HG03432 (cell line): Measurements from ENCODE around the gene C2CD2.
"Not testable (repeated sequence)": the region's sequence is repeated elsewhere in the genome, so short reads cannot be mapped to it uniquely, and the experiment has no call there.

Experiments
- ATAC-seq: cut with Tn5 transposase; IDR thresholded peaks from one replicate; pipeline ENCODE4 v1.9.1; 2021; ENCODE audit warnings: mild to moderate bottlenecking, moderate library complexity; ENCODE audit not compliant: unreplicated experiment

The C2CD2 gene

DNA sequence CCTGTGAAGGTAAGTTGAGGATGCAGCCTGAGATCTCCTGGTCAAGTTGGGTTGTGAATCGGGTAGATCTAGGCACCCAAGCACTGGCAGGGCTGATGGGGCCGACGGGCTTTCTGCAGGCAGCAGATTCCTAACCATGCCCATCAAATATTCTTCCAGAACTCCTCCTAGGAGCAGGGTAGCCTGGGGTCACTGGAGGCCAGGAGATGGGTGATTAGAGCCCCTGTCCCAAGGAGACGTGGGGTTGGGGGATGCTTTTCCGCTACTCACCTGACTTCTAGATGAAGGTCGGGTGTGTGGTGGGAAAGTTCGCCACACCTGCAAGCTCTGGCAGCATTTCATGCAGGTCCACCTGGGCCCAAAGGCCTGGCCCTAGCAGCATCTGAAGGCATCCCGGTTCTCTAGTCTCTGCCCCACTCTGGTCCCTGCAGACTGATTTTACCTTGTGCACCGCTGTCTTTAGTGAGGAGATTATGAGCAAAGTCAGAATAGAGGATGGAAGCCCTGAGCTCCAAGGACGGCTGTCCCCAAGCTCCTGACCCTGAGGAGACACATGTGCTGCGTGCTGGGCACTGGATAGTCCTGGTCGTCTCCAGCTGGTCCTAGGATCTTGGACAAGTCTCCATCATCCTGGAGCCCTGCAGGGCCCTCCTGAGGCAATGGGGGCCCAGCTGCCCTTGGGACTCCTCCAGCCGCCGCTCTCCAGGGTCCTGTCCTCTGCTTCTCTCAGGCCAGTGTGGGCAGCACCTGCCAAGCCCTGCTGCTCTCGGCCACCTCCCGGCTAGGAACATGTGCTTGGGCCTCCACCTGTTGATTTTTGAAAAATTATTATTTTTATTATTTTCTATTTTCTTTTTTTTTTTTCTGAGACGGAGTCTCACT, 21.8 kb upstream of the C2CD2 start:
- no peak for ATAC-seq

DNA sequence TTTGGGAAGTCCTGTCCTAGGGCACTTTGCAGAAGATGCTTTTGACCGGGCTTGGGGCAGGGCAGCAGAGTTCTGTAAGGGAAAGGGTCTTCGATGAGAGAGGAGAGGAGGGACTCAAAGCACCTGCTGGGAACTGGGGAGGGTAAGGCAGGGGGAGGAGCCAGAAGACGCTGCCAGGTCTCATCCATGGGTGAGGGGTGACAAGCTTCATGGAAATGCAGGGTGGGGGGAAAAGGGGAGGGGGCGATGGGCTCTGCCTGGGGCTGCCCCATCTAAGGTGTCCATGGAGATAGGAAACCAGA, 20.9 kb upstream of the C2CD2 start:
- ATAC-seq, result no peak

DNA sequence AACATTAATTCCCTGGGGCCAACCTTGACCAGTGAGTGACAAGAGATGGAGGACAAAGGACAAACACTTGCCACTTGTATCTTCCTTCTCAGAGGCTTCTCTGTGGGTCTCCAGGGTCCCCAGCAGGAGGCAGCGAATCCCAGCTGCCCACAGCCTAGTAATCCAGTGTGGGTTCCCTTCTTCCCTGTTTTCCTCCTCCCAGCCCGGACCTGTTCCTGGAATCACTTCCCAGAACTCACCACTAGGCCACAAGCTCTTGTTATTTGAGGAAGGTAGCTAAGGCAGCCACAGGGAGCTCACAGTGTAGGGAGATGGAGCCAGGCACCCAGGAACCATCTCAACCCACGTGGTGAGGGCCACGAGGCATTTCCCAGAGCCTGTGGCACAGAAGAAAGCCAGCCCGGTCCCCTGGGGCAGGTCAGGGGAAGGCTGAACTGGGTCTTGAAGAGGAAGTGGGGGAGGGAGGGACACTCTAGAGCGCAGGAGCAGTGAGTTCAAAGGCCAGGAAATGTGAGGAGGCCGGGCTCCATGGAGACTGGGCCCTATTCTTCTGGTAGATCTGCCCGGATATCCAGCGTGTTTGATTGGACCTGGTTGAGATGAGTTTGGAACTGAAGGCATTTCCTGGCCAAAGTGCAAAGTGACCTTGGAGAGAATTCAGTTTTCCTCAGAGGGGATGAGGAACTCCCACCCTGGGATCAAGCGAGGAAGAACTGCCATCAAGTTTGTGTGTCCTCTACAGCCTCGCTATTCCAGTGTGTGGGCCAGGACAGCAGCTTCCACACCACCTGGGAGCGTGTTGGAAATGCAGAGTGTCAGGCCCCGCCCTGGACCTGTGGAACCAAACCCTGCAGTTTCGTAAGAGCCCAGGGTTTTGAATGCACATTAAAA, 20.3 kb upstream of the C2CD2 start:
- ATAC-seq, result no peak

DNA sequence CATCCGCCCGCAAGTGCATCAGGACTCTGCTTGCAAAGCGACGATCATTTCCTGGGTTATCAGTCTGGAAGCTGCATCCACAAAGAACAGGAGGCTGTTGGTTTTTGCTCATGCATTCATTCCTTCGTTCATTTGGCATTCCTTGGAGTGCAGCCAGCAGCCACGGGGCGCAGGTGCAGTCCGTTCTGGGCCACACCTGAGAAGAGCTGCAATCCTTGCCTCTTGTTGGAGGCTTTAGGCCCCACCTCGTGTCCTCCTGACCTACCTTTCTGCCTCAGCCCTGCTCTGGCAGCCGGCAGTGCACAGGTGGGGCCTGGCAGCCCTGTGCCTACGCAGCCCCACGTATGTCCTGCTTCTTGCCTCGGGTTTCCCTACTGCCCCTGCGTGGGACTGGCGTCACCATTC, 19.6 kb upstream of the C2CD2 start:
- no peak for ATAC-seq

DNA sequence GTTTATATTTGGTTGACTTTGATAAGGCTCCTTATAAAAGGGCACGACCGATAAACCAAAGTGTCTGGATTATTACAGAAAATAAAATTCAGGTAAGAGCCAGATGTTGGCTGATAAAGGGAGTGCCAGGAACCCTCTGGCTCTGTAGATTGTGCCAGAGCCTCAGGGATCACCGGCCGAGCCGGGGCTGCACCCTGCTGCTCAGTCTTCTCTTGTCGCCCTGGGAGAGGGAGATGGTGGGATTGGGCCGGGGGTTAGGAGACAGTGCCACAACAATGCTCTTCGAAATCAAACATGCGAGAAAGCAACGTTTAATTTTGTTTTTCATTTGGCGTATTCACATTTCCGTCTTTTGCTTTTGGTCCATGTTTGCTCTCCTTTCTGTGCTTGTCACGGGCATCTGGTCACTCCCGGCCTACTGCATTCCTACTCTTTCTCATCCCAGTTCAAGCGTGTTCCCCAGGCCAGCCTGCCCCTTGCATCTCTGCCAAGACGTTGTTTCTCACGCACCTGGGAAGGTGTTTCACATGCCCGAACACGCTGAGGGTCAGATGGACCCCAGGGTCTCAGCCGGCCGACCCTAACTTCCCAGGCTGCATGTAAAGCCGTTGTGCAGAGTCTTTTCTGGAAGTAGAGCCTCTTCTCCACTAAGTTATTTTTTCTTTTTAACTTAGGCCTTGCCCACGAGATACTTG, 18.8 kb upstream of the C2CD2 start:
- no peak for ATAC-seq

DNA sequence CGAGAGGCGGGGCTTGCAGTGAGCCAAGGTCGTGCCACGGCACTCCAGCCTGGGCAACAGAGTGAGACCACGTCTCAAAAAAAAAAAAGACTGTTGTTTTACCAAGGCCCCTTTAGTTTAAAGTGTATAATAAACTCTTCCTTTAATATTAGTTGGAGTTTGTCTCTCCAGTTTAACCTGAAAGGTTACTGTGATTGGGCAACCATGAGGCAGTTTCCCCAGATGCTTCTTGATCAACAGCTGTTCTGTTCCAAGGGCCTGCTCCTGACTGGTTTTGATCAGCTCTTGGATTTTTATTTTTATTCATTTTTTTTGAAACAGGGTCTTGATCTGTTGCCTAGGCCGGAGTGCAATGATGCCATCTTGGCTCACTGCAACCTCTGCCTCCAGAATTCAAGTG, 18.1 kb upstream of the C2CD2 start:
- ATAC-seq, result no peak

DNA sequence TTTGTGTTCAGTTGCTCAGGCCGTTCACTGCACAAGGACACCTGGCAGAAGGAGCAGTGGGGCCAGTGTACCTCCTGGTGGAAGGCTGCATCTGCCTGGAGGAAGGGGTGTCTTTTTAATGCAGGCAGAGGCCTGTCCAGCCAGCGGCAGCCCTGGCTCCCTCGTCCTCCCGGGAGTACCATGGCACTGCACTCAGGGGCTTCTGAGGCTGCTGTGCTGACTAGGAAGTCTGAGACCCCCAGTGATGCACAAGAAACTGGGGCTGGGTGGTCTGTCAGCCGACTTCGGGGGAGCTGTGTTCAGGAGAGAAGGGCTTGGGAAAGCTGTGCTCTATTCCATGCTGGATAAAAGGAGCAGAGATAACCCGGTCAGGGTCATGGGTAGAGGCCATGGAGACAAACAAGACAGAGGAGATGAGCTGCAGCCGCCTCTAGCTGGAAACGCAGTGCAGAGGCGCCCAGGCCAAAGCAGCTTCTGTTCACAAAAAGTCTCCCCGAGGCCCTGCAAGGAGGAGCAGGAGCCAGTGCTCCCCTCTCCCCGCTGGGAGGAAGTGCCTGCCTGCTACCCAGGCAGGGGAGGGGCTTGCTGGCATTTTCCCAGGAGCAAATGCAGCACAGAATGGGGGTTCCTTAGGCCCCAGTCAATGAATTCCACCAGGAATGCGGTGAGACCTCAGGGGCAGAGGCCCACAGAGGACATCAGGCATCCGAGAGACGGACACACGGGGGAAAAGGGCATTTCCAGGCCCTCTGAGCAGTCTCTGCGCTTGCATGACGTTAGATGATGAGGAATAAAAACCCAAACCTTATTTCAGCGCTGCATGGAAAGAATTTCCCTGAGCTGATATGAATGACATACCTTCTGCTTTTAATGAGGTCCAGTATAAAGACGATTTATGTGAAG, 17.2 kb upstream of the C2CD2 start:
- ATAC-seq, result no peak

DNA sequence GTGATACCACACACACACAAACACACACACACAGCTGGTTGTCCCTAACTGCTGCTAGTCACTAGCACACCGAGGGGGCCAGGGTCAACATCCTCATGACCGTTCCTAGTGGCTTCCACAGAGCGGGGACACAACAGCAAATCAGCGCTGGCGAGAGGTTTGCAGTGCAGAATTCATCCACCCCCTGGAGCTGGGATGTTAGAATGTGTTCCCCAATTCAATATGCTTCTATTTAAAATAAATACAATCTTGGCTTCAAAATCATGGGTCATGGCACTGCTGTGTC, 16.2 kb upstream of the C2CD2 start:
- ATAC-seq, result no peak

DNA sequence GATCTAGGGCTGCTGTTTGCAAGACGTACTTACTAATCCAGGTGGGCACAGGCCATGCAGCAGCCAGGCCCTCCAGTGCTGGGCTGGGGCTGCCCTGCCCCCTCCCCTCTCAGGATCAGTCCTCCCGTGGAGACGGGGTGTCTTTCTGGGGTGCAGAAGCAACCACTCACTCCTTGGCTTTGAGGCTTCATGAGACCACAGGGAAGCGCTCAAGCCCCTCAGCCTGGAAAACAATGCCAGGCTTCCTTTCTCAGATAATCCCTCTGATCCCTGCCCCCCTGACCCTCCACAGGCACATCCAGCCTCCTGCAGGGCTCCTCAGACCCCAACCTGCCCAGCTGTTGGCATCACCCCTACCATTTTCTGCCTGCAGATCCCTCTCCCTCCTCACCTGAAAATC, 13.9 kb upstream of the C2CD2 start:
- ATAC-seq, result no peak

DNA sequence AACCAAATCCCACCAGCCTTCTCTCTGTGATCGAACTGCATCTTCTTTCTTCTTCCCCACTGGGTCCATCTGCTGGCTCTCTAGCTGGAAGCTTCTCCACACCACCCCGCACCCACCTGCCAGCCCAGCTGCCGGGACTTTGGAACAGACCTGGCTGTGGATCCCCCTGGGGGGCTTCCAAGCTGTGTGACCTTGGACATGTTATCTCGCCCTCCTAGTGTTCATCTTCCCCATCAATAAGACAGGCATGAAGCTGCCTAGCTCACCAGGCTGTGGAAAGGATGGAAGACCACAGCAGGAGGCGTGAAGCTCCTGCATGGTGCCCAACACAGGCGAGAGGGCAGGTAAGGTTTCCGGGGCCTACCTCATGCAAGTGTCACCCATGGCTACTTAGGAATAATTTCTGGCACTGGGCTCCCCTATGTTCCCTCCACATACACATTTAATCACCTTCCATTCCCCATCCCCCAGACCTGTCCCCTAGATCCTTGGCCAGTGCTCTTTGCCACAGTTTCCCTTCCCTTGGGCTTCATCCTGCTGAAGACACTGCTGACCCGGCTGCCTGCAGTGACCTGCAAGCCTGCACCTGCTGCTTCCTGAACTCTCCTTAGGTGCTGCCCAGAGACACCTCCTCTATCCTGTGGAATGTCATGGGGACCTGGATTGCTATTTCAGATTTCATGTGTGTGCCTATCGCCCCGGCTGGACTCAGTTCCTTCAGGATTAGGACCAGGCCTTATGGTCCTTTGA, 13.2 kb upstream of the C2CD2 start:
- ATAC-seq, result no peak

DNA sequence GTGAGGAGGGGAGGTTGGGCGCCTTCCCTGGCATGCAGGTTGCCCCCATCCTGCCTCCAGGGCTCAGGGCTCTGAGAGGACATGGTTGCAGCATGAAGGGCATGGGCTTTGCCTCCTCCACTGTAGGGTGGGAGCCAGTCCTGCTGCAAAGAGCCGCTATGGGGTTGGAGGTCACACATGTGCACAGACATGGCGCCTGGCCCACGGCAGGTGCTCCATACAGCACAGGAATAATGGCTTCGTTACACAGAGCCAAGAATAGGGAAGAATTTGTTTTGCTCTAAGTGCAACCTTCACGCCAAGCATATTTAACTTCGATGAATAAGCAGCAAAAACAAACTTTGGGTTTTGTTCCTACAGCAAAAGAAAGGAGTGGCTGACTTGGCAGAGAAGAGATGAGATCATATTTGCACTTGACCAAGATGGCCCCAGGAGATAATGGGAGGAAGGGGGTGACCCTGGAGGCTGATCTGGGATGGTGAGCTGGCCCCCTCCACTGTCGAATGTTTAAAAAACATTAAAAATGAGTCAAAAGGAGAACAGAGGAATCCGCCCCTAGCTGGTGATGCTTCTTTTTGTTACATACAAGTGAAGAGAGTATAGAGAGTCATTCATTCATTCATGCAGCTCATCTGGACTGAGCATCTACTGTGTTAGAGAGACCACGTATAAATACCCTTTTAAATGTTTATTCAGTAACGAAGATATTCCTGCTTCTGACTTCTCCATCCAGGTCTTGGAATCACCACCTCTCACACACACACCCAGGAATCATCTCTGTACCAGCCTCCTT, 12.4 kb upstream of the C2CD2 start:
- ATAC-seq, result no peak

DNA sequence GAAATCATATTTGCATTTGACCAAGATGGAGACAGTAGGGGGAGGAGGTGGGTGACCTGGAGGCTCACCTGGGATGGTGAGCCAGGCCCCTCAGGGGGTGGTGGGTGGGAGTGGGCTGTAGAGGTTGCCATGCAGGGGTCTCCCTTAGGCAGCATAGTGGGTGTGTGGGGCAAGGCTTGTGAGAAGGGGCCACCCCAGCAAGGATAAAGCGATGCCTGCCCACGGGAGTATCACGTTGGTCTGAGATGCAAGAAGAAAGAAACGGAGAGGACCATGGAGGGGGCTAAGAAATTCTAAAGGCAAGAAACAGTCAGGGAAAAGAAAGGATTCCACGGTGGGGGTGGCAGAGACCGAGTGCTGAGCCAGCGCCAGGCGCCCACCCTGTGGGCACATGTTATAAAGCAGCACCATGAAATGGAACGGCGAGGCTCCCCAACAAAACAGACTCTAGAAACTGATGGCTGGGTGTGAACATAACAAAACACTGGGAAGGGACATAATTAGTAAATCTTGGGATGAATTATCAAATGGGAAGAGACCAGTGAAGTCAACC, 11.7 kb upstream of the C2CD2 start:
- no peak for ATAC-seq

DNA sequence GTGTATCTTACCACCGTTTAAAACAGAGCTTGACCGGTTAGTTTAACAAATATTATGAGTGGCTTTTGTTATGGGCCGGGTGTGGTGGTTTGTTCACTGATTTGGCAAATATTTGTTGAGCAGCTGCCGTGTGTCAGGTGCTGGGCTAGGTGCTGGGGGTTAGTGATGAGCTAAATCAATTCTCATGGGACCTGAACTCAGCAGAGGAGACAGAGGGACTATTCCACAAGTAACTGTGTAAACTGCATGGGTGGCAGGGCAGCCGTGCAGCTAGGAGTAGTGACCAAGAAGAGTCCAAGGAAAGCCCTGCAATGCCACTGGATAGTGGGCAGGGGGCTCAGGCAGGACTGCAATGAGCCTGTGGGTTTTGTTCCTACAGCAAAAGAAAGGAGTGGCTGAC, 11.2 kb upstream of the C2CD2 start:
- no peak for ATAC-seq

DNA sequence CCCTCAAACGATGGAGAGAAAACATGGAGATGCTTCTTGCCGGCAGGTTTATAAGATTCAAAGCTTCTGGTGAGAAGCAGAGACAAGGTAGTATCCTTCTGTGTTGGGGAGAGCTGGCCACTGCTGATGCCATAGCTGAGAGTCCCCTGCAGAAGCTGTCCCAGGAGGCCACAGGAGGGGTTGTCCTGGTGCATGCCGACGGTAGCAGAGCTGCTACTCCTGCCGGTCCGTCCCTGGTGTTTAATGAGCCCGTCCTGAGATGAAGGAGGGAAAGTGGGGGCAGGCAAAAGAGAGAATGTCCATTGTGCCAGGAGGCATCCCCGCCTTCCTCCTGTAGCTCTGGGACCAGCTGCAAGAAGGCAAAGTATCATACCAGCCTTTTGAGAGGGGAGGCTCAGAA, 10.4 kb upstream of the C2CD2 start:
- ATAC-seq, result no peak

DNA sequence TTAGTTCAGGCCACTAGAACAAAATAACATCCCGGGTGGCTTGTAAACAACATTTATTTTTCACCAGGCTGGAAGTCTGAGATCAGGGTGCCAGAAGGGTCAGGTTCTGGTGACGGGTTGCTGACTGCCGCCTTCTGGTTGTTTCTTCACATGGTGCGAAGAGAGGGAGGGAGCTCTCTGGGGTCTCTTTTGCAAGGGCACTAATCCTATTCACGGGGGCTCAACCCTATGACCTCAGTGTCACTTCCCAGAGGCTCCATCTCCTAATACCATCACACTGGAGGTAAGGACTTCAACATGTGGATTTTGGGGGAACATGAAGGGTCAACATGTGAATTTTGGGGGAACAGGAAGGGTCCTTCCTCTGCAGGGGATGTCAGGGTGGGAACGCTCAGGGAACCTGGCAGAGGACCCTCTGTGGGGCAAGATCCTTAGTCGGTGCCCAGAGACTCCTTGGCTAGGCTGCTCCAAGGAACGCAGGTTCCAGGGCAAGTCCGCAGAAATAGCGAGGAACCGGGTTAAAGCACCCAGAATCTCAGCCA, 8.7 kb upstream of the C2CD2 start:
- ATAC-seq, result no peak

DNA sequence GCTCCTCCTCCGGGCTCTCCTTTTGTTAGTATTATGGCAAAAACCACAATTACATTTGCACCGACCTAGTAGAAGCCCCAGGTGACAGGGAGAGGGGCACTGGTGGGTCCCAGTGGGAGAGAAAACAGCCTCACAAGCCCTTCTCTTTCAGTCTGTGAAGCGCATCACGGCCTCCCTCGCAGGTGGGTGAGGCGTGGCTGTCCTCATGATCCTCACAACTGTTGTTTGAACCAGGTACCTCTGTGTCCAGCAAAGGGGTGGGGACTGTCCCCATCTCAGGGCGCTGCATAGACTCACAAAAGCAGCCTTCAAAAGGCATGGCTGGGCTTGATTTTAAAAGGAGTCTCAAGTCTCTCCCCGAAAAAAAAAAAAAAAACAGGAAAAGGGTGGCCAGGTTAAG, 7.9 kb upstream of the C2CD2 start:
- no peak for ATAC-seq

DNA sequence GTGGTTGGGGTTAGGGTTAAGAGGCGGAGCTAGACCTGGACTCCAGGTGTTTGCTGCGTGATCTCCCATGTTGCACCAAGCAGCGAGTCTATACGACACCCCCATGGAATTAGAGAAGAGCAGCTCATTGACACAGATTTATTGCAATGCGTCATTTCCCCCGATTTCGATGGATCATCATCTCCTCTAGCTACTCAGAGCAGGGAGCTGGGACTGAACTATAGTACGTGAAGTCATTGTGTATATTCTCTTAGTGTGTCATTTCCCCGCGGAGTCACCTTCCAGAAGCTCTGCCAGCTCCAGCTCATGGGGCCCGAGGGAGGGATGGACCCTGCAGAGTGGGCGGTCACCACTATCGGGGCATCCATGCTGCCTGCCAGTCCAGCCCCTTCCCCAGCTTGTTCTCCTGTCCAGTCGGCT, 7.5 kb upstream of the C2CD2 start:
- no peak for ATAC-seq

DNA sequence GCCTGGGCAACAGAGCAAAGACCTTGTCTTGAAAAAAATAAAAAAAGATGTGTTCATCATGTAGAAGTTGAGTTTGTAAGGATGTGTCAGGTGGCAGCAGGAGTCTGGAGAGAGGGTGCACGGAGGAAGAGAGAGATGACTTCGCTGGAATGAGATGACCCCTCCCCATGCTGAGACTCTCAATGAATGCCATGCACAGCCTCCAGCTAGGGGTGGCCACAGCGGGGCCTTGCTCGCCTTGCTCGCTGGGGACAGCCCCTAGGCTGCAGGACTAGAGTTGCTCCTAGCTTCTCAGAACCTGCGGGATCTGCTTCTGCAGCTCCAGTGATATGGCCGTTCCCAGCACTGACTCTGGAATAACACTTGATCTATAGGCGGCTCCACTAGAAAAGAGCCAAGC, 6.6 kb upstream of the C2CD2 start:
- no peak for ATAC-seq

DNA sequence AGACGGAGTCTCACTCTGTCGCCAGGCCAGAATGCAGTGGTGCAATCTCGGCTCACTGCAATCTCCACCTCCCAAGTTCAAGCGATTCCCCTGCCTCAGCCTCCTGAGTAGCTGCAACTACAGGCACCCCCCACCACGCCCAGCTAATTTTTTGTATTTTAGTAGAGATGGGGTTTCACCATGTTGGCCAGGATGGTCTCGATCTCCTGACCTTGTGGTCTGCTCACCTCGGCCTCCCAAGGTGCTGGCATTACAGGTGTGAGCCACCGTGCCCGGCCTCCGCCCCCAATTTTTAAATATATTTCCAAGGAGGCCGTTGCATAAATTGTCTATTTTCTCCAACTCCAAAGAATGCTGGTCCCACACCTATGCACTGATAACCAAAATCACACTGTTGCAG, 5.9 kb upstream of the C2CD2 start:
- not testable (repeated sequence) for ATAC-seq
